ENCODE data around the gene RREB1.
A peak's percentile ranks its signal among the peaks of the same experiment; 100 is the strongest.

The RREB1 gene

DNA sequence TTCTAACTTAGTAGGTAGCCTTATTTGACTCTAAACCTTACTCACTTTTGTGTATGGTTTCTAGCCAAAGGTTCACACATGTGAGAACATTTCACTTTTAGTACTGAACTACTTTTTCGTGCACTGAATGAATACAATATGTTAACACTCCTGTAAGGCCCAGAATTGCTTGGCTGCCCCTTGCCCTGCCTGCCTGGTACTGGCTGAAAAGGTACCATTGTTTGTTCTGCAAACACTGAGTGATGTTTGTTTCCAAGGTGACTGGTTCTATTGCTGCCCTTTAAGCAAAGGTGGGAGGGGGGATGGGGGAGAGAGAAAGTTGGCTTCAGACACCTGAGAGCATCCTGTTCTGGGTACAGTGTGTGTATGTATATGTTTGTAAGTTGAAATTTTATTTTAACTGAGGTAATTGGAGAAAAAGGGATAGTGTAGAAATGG is 31.2 kb downstream of the RREB1 start:
- TF ChIP-seq, protein P1, sequence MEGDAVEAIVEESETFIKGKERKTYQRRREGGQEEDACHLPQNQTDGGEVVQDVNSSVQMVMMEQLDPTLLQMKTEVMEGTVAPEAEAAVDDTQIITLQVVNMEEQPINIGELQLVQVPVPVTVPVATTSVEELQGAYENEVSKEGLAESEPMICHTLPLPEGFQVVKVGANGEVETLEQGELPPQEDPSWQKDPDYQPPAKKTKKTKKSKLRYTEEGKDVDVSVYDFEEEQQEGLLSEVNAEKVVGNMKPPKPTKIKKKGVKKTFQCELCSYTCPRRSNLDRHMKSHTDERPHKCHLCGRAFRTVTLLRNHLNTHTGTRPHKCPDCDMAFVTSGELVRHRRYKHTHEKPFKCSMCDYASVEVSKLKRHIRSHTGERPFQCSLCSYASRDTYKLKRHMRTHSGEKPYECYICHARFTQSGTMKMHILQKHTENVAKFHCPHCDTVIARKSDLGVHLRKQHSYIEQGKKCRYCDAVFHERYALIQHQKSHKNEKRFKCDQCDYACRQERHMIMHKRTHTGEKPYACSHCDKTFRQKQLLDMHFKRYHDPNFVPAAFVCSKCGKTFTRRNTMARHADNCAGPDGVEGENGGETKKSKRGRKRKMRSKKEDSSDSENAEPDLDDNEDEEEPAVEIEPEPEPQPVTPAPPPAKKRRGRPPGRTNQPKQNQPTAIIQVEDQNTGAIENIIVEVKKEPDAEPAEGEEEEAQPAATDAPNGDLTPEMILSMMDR (IDR thresholded peaks at IDR 0.05; ENCODE audit: borderline replicate concordance, insufficient read depth, low read depth, low read length), result no peak

DNA sequence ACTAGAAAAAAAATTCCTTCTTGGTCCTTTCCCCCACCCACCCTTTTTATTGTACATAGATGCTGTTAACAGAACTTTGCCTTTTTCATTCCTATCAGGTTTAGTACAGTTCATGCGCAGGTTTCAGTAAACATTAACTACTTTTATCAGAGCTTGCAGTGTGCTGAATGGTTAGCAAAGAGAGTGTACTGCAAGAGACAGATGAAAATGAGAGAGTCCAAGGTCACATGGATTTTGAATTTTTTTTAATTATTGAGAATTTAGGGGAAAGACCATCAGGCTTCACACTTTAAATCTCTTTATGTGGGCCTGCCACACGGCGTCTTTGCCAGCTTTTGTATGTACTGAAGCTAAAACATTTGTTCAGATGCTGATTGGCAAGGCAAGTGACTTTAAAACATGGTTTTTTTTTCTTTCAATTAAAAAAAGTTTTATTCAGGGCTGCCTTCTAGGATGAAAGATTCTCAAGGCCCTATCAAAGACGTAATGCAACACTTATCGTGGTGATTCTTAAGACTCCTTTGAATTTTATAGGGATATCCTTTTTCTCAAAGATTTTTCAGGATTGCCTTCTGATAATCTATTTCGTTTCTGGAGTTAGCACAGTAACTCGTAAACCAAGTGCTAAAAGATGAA is 32.2 kb downstream of the RREB1 start:
- TF ChIP-seq, protein P1 (IDR thresholded peaks at IDR 0.05; ENCODE audit: borderline replicate concordance, insufficient read depth, low read depth, low read length), result no peak
- no peak overlapping the region for H3K4me3 ChIP-seq (ENCODE audit: low read depth, low read length)

More for the DNA sequence above, 31.2 kb downstream of the RREB1 start:
- no peak overlapping the region for H3K4me3 ChIP-seq (ENCODE audit: low read depth, low read length)

DNA sequence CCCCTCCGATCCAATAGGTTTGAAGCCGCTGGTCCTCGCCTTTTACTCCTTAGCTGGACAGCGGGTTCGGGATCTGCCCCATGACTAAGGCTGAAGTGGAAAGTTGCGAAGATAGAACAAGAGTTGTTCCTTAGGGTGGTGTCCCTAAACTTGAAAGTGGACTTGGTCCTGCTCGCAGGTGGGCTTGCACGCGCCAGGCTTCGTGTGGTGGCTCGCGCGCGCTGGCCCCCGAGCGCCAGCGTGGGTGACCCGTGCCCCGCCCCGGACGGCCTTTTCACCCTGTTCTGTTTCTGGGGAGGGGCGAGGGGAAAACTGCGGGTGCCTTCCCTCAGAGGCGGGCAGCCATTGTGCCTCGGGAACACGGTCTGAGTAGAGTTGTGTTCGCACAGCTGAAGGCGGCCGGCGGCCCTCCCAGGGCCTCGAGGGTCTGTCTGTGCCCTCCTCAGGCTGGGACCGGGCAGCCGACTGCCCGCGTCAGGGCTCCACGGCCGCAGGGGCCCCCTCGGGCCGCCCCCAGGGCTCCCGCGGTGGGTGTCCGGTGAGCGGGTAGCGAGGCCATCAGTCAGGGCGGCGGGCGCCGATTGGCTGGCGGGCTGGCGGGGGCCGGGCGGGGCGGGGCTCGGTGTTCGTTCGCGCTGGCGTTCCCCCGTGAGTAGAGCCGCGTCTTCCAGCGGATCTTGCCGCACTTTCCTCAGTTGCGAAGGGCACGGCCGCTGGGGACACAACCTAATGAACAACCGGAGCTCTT is 33.0 kb downstream of the RREB1 start:
- TF ChIP-seq, protein P1 (IDR thresholded peaks at IDR 0.05; ENCODE audit: borderline replicate concordance, insufficient read depth, low read depth, low read length), result no peak
- peak overlapping the region; percentile 62 for H3K4me3 ChIP-seq (ENCODE audit: low read depth, low read length)

DNA sequence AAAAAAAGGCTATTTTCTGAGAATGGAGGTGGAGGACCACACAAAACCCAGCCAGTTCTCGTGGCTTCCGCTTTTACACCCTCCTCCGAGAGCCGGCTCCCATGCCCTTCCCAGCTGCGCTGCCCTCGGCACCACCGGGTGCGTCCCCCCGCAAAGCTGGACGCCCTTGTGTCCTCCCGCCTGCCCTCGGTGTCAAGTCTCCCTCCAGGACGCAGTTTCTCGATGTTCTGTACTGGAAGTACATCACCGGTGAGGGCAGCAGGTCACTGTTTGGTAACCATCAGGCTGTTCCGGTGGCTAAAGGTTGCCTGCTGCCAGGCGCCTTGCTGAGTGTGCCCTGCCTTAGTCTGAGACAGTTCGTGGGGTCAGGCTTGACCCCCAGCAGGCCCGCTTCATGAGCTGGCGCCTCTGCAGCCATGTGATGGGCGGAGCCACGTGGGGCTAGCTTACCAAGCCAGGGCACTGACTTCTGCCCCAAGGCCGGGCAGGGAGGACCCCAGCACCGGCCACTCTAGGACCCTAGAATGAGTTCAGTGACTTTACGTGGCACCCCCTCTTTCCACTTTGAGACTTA is 34.6 kb downstream of the RREB1 start:
- no peak overlapping the region for H3K4me3 ChIP-seq (ENCODE audit: low read depth, low read length)
- TF ChIP-seq, protein P1 (IDR thresholded peaks at IDR 0.05; ENCODE audit: borderline replicate concordance, insufficient read depth, low read depth, low read length), result no peak

DNA sequence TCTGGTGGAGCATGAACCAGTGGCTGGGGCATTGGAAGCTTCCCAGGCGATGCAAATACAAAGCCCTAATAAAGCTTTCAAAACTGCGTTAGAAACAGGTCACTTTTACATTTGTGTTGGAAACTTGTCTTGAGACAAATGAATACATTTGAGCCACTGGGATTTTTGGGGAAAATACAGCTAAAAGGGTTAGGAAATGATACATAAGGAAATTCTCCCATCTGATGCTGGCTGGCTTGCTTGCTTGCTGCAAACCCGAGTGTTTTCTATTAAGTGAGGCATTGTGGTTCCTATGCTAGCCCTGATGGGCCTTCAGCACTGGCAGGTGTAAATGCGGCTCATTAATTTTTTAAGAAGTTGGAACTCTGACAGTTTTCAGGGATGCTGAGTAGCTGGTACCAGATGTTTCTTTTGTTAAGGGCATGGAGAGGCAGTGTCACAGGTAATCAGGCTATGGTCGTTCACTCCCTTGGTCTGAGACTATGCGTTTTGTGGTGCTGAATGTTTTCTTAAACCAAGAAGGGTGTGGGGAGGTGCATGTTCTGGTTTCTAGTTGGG is 35.2 kb downstream of the RREB1 start:
- TF ChIP-seq, protein P1 (IDR thresholded peaks at IDR 0.05; ENCODE audit: borderline replicate concordance, insufficient read depth, low read depth, low read length), result no peak
- no peak overlapping the region for H3K4me3 ChIP-seq (ENCODE audit: low read depth, low read length)

DNA sequence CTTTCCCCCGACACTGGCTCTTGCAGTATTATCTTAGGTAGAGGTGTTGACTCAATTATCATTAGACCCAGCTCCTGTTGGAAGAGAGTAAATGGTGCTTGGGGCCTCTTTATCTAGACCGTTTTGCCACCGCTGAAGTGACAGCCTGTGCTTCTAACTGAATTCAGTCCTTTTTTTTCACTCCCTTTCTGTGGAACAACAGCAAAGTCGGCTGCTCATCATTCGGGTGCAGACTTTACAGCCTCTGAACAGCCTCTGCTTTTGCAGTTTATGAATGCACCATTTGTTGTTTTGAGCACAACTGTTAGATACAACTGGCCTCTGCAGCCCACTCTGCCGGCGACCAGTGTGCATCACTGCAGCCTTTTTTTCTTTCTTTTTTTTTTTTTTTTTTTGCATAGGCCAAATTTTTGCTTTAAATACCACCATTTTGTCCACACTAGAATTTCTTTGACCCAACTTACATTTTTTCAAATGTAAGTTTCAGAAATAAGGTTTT is 35.8 kb downstream of the RREB1 start:
- H3K4me3 ChIP-seq (ENCODE audit: low read depth, low read length), result no peak overlapping the region
- TF ChIP-seq, protein P1 (IDR thresholded peaks at IDR 0.05; ENCODE audit: borderline replicate concordance, insufficient read depth, low read depth, low read length), result no peak
